H4 (cell line): ENCODE measurements around the gene TBC1D9B. TPM values are rescaled to one million over a fixed set of nuclear protein-coding genes. Genes with fewer than 3 reads are reported as not detected.
"Not testable (repeated sequence)": the region's sequence is repeated elsewhere in the genome, so short reads cannot be mapped to it uniquely, and the experiment has no call there.

ENCODE experiments used
- DNase-seq: peaks from one replicate; pipeline ENCODE4 v3.0.0-alpha.2; 2015; ENCODE audit warnings: low spot score
- total RNA-seq: library from RNA; depleted of rRNA; stranded (reverse); fragments of >200 nt; shearing (Covaris generic); gene quantifications from 2 replicates; pipeline ENCODE4 v1.2.3, GENCODE V29; 2014

Gene TBC1D9B
- total RNA-seq, 1 experiment from 2014 or later, result 37.5 TPM

- DNase-seq, result no peak
These were observed 22.1 kb downstream of the TBC1D9B start for GRCh38 chr5:179885491-179886090.

- no peak for DNase-seq
These were observed 24.5 kb downstream of the TBC1D9B start for GRCh38 chr5:179883163-179883562.

- no peak for DNase-seq
These were observed 25.4 kb downstream of the TBC1D9B start for GRCh38 chr5:179882338-179882737.

- no peak for DNase-seq
These were observed 26.7 kb downstream of the TBC1D9B start for GRCh38 chr5:179880848-179881590.

GRCh38 chr5:179880066-179880650 is 27.5 kb downstream of the TBC1D9B start:
- DNase-seq, result no peak

GRCh38 chr5:179879690-179880010 is 28.0 kb downstream of the TBC1D9B start:
- DNase-seq, result no peak

- DNase-seq, result no peak
These were observed 28.6 kb downstream of the TBC1D9B start for GRCh38 chr5:179879003-179879689.

- no peak for DNase-seq
These were observed 29.3 kb downstream of the TBC1D9B start for GRCh38 chr5:179878222-179879002.

- no peak for DNase-seq
These were observed 31.1 kb downstream of the TBC1D9B start for GRCh38 chr5:179876610-179876952.

- no peak for DNase-seq
These were observed 31.7 kb downstream of the TBC1D9B start for GRCh38 chr5:179875741-179876609.

- DNase-seq, result no peak
These were observed 33.0 kb downstream of the TBC1D9B start for GRCh38 chr5:179874536-179875292.

- no peak for DNase-seq
These were observed 33.6 kb downstream of the TBC1D9B start for GRCh38 chr5:179874136-179874535.

- no peak for DNase-seq
These were observed 34.0 kb downstream of the TBC1D9B start for GRCh38 chr5:179873588-179874110.

GRCh38 chr5:179872828-179873575 is 34.7 kb downstream of the TBC1D9B start:
- DNase-seq, result no peak

GRCh38 chr5:179872055-179872827 is 35.5 kb downstream of the TBC1D9B start:
- no peak for DNase-seq

- DNase-seq, result not testable (repeated sequence)
These were observed 36.2 kb downstream of the TBC1D9B start for GRCh38 chr5:179871533-179871932.

- no peak for DNase-seq
These were observed 36.7 kb downstream of the TBC1D9B start for GRCh38 chr5:179870952-179871351.

- DNase-seq, result no peak
These were observed 37.2 kb downstream of the TBC1D9B start for GRCh38 chr5:179870403-179870903.
